ENCODE results near the gene ZNF699. TPM values are rescaled to one million over a fixed set of nuclear protein-coding genes. Genes with fewer than 3 reads are reported as not detected.

Gene ZNF699
- total and polyA plus RNA-seq, 2 of the 4 experiments (the other 2 are of a cell fraction) = 1.3 to 7.3 TPM

- CTCF ChIA-PET = no interaction called here
- Histone ChIP-seq H3K9me3 (ENCODE audit: control insufficient read depth, insufficient read depth, low read length) (peaks cover 47% of the 10 kb centered on the region), H3K79me1 (ENCODE audit: low read depth in 1 of 2, low read length in 2 of 2) (no peaks in the 10 kb centered on the region)
Measured at GRCh38 chr19:9354651-9355050, 45.0 kb upstream of the ZNF699 start.

More at GRCh38 chr19:9354651-9355050, 45.0 kb upstream of the ZNF699 start:
- no peak overlapping the region for H3K23ac ChIP-seq (ENCODE audit: low read depth, low read length)
- POLR2A ChIA-PET (ENCODE audit: unreplicated experiment) = no interaction called here
- H3K9ac ChIP-seq (ENCODE audit: low read depth, low read length) = no peak overlapping the region
- H3K18ac ChIP-seq (ENCODE audit: low read depth, low read length) = no peak overlapping the region
- no peak overlapping the region for H2BK120ac ChIP-seq (ENCODE audit: low read depth, low read length)
- H2AK9ac ChIP-seq (replicated peaks; ENCODE audit: low read depth, low read length, poor library complexity) = no peak overlapping the region
- H3K4me1 ChIP-seq (ENCODE audit: control insufficient read depth, insufficient read depth, low read length) = no peaks in the 10 kb centered on the region
- H3K4me2 ChIP-seq (ENCODE audit: low read depth, low read length) = no peak overlapping the region
- no peak overlapping the region for H2BK15ac ChIP-seq (ENCODE audit: low read depth, low read length)
- H3K56ac ChIP-seq (ENCODE audit: extremely low read depth, insufficient read depth, low read length) = no peak overlapping the region
- H4K8ac ChIP-seq (ENCODE audit: low read depth in 2 of 2, low read length in 2 of 2) = no peak overlapping the region
- DNase-seq (no peak), ATAC-seq (ENCODE audit: low read depth) (no peak)
- BruUV-seq (replicated peaks) = no TSS peak
- no peak overlapping the region for H3K4me3 ChIP-seq (ENCODE audit: insufficient read depth, low read depth, low read length)
- no peaks in the 10 kb centered on the region for H3K27me3 ChIP-seq (ENCODE audit: control insufficient read depth, insufficient read depth, low read length)
- H3K4ac ChIP-seq (ENCODE audit: low read depth, low read length) = no peak overlapping the region
- H4K20me1 ChIP-seq (ENCODE audit: insufficient read depth, low read length) = no peaks in the 10 kb centered on the region
- H3K14ac ChIP-seq (replicated peaks; ENCODE audit: low read depth, low read length) = no peak overlapping the region
- H2BK20ac ChIP-seq (ENCODE audit: low read depth, low read length) = no peak overlapping the region
- no peak overlapping the region for H2BK5ac ChIP-seq (ENCODE audit: low read depth, low read length, poor library complexity, severe bottlenecking)
- H4K91ac ChIP-seq (ENCODE audit: insufficient read depth, low read depth, low read length) = no peak overlapping the region
- intact Hi-C loops (cut with micrococcal nuclease) = no loop called here
- H3K36me3 ChIP-seq (ENCODE audit: control insufficient read depth, insufficient read depth, low read length) = peaks cover 3% of the 10 kb centered on the region; the same call in 1 of the 2 replicates
- dilution Hi-C loops (cut with HindIII; ENCODE audit: low sequenced_read_pairs, unreplicated experiment) = no loop called here
- H3K9me1 ChIP-seq (ENCODE audit: insufficient read depth, low read length) = no peaks in the 10 kb centered on the region
- WGBS, 2 experiments (ENCODE audit: extremely low coverage in 2 of 2, insufficient read length in 1 of 2) = no CpG with 5 or more reads among the region's 2 CpGs
- no peak overlapping the region for H4K5ac ChIP-seq (ENCODE audit: low read depth, low read length)
- H2AFZ ChIP-seq (replicated peaks; ENCODE audit: low read length, poor library complexity) = no peak overlapping the region
- no peak overlapping the region for H2AK5ac ChIP-seq (ENCODE audit: low read depth, low read length)
- in situ Hi-C loops (cut with MboI; ENCODE audit: low sequenced_read_pairs) = no loop called here
- H3K27ac ChIP-seq (ENCODE audit: insufficient read depth, low read length) = no peak overlapping the region
- no peak for TF ChIP-seq MAFK (IDR thresholded peaks at IDR 0.05; ENCODE audit: low read depth, low read length)
- TF ChIP-seq MXI1 (IDR thresholded peaks at IDR 0.05; ENCODE audit: borderline replicate concordance, low read depth, low read length) = no peak
- TF ChIP-seq RCOR1 (IDR thresholded peaks at IDR 0.05; ENCODE audit: insufficient replicate concordance, low read length) = no peak
- no peak for TF ChIP-seq MAZ (IDR thresholded peaks at IDR 0.05; ENCODE audit: borderline replicate concordance, low read depth, low read length)
- TF ChIP-seq CEBPB (IDR thresholded peaks at IDR 0.05; ENCODE audit: low read depth, low read length) = no peak
- no peak for TF ChIP-seq CTCF (conservative IDR thresholded peaks at IDR 0.05; ENCODE audit: low read depth, low read length)
- no peak for TF ChIP-seq USF2 (IDR thresholded peaks at IDR 0.05; ENCODE audit: low read depth, low read length)
- no peak for TF ChIP-seq RAD21 (IDR thresholded peaks at IDR 0.05; ENCODE audit: low read length)
- TF ChIP-seq RFX5 (IDR thresholded peaks at IDR 0.05; ENCODE audit: low read depth, low read length) = no peak
- no peak for TF ChIP-seq SMC3 (IDR thresholded peaks at IDR 0.05; ENCODE audit: low read depth, low read length)
- no peak for TF ChIP-seq NFE2L2 (IDR thresholded peaks at IDR 0.05; ENCODE audit: low read depth, low read length)
